GM12874 (cell line): ENCODE results near the gene CXorf58.

ENCODE experiments used
- TF ChIP-seq, protein P1 (sequence below): IDR thresholded peaks from 2 replicates; pipeline ENCODE4 v1.5.1; 2011; ENCODE audit warnings: low read depth, mild to moderate bottlenecking, control low read depth, low read length, moderate library complexity; ENCODE audit not compliant: insufficient read depth

Gene CXorf58, protein sequence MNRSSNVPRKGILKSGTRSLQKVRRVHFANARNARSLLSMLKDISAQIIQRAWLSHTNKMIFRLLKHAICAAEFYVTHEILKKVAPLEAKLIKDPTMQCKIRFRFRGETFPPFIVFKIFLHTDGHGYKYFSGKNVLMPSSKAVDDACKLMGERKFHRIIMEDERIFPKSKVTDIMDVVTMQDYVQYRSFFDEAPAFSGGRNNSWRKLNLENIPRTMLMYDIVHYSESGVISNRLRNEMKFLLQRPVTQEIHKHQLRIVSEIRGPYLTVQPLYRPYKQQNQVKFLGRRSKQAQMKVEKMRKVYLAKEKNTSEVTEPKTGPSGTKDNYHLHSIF

DNA sequence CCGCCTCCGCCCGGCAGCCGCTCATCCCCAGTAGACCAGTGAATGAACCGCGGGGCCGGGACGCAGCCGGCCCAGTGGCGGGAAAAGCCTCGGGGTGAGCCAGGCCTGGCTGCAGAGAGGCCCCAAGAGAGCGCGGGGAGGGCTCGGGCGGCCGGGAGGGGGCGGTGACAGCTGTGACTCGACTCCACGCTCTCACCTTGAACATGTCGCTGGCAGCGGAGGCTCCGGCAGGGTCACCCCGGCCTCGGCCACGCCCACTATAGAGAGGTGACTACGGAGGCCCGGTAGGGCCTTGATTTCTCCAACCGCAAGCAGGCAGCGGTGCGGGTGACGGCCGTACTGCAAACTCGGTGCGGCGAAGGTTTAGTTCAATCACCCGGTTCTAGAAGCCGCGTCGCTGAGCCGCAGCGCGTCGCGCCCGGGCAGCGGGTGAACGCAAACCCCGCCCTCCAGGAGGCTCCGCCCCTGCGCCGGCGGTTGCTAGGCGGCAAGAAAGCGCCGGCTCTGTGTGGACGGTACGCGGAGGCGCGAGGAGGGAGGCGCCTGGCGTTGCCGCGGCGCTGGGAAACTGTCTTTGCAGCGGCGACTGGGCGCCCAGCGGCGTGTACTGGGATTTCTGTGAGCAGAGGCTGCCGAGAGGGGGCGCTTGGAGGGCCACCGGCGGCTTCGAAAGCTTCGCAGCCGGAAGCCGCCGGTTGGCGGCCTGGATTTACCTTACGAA, at the start of gene CXorf58, which contains the start of gene APOO:
Gene CXorf58 (plus strand): TSS at position 509 of the 721 bp plus-strand sequence. CDS start 2,297 bp downstream, outside the sequence.
Gene APOO (minus strand): TSS at position 441 of the 721 bp plus-strand sequence. CDS start 236 bp downstream, at position 205.
- TF ChIP-seq, protein P1, sequence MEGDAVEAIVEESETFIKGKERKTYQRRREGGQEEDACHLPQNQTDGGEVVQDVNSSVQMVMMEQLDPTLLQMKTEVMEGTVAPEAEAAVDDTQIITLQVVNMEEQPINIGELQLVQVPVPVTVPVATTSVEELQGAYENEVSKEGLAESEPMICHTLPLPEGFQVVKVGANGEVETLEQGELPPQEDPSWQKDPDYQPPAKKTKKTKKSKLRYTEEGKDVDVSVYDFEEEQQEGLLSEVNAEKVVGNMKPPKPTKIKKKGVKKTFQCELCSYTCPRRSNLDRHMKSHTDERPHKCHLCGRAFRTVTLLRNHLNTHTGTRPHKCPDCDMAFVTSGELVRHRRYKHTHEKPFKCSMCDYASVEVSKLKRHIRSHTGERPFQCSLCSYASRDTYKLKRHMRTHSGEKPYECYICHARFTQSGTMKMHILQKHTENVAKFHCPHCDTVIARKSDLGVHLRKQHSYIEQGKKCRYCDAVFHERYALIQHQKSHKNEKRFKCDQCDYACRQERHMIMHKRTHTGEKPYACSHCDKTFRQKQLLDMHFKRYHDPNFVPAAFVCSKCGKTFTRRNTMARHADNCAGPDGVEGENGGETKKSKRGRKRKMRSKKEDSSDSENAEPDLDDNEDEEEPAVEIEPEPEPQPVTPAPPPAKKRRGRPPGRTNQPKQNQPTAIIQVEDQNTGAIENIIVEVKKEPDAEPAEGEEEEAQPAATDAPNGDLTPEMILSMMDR: peak; percentile 84

DNA sequence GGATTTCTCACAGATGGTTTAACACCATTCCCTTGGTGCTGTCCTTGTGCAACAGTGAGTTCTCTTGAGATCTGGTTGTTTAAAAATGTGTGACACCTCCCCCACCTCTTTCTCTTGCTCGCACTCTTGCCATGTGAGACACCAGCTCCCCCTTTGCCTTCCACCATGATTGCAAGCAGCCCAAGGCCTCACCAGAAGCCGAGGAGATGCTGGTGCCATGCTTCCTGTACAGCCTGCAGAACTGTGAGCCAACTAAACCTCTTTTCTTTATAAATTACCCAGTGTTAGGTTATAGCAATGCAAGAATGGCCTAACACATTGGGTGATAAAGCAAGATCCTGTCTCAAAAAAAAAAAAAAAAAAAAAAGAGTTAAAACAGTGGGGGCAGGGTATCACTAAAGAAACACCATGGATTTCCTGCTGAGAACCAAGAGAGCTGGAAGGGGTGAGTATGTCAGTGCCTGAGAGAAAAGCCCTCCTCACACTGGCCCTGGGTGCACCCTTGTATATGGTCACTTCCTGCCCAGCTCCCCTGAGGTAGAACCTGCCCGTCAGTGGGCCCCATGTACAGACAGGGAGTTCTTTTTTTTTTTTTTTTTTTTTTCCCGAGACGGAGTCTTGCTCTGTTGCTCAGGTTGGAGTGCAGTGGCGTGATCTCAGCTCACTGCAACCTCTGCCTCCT, 46.5 kb upstream of the CXorf58 start:
- TF ChIP-seq, protein P1: no peak

DNA sequence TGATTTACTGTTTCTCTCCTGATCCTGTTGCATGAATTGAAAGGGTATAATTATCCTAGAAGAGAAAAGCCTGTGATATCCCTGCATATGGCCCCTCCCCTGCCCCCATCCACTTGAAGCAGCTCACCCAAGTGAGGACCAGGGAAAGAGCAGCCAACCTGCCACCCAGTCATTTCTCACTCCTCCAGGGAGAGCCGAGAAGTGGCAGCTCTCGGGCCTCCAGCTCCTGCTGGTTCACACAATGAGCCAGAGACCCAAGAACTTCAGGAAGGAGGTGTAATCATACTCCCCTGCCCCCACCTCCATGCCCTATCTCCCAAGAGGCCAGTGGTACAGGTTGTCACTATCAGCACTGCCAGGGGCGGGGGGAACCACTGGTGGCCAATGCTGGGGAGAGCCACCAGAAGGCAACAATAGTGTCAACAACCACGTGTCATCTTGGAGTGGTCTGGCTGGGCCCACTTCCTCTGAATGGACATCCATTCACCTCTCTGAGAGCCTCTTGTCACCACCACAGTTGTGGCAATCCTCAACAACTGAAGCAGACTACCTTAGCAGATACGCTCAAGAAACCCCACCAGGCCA, 43.0 kb upstream of the CXorf58 start:
- TF ChIP-seq, protein P1: no peak

DNA sequence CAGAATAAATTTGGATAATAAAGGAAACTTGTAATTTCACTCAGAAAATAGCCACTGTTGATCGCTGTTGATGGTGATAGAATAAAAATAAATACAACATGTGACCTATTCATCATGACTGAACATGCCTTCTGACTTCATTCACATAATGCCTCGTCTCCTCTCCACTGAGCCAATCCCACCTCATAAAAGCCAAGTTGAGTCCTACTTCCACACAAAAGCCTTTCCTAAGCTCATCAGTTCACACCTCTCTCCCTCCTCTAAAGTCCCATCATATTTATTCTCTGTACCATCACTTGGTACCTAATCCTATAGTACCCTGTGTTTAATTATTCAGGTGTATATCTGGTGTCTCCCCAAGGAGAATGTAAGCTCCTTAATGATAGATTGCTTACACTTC, 37.8 kb upstream of the CXorf58 start:
- TF ChIP-seq, protein P1: no peak

DNA sequence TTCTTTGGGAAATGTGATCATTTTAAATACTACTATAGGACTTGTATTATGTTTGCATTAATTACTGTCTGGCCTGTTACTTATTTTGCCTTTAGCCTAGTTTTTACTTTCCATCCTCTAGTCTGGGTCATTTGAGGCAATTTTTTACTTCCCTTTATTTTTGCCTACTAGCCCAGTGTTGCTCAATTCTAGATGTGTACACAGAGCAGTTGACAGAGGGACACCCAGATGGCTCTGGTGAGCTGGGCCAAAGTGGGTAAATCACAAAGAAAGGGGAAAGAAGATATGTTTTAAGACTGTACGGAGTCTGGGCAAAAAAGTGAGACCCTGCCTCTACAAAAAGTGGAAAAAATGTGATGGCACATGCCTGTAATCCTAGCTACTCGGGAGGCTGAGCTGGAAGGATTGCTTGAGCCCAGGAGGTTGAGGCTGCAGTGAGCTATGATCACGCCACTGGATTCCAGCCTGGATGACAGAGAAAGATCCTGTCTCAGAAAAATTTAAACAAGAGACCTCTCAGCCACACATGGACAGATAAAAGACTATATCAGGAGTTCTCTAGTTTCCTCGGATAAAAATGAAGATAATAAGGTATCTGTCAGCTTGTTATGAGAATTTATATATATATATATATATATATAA, 35.8 kb upstream of the CXorf58 start:
- TF ChIP-seq, protein P1: no peak

DNA sequence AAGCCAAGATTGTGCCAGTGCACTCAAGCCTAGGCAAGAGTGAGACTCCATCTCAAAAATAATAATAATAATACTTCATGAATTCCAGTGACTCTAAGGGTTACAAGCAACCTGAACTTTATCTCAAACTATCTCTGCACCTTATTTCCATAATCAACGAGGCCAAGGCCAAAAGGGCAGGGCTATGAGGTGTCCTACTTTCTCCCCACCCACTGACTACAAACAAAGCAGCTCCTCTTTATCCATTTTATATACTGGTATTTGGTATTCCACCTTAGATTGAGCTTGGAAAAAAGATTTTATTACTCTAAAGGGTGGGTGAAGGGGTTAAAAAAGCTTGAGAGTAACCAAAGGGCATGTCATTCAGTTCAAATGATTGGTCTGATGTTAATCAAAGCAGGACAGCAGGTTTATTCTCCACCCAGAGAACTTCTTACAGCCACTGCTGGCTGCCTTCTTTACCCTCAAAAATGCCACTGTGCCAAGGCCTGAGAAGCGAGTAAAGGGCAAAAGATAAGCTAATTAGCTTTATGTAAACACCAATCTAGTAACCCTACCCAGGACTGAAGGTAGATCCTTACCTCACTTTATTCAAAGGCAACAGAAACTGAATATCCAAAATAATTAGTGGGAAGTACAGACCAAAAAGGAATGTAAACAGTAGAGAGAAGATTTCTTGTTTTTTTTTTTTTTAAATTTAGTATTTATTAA, 28.3 kb upstream of the CXorf58 start:
- TF ChIP-seq, protein P1: no peak
